CD4-positive, alpha-beta memory T cell (primary cell): Measurements from ENCODE around the gene NIN. TPM values are rescaled to one million over a fixed set of nuclear protein-coding genes. Genes with fewer than 3 reads are reported as not detected.
A peak's percentile ranks its signal among the peaks of the same experiment; 100 is the strongest.

Source experiments
- CTCF ChIA-PET: fragments of 350-600 bp; sonication (Branson Sonifier 250); formaldehyde crosslinking; loops from one replicate; lab custom pipeline; 2021; ENCODE audit warnings: inconsistent platforms; ENCODE audit not compliant: partially characterized antibody; lab: Charles Lee
- POLR2A ChIA-PET: fragments of 350-600 bp; sonication (Branson Sonifier 250); formaldehyde crosslinking; loops from one replicate; lab custom pipeline; 2021; ENCODE audit not compliant: partially characterized antibody; lab: Charles Lee
- DNase-seq, 5 donors: peaks; one replicate each; pipeline versions ENCODE4 v3.0.0 to v3.0.0-alpha.2; 2020 to 2022; ENCODE audit warnings: mixed read lengths in 1 of 5
- H3K27ac ChIP-seq: one replicate; pipeline ENCODE4 v1.7.0; 2013; ENCODE audit warnings: low read depth, low read length
- H3K27me3 ChIP-seq: 2 replicates; pipeline ENCODE4 v1.7.0; 2013; ENCODE audit warnings: mild to moderate bottlenecking, low read length, moderate library complexity; ENCODE audit not compliant: insufficient read depth
- H3K36me3 ChIP-seq: 2 replicates; pipeline ENCODE4 v1.7.0; 2013; ENCODE audit warnings: mild to moderate bottlenecking, low read length, moderate library complexity; ENCODE audit not compliant: insufficient read depth
- H3K4me1 ChIP-seq: 2 replicates; pipeline ENCODE4 v1.7.0; 2013; ENCODE audit warnings: mild to moderate bottlenecking, low read length, moderate library complexity; ENCODE audit not compliant: insufficient read depth
- H3K4me3 ChIP-seq, 2 donors: one replicate each; pipeline ENCODE4 v1.7.0; 2013; ENCODE audit warnings: low read length in 2 of 2, mild to moderate bottlenecking in 1 of 2
- H3K9me3 ChIP-seq, 2 donors: one replicate each; pipeline ENCODE4 v1.7.0; 2013; ENCODE audit warnings: low read length in 2 of 2, control low read depth in 1 of 2; ENCODE audit not compliant: control insufficient read depth in 1 of 2
- H3K27ac Mint-ChIP-seq, 7 donors: one replicate each; pipeline ENCODE4 v1.8.0; 2020 to 2021; ENCODE audit warnings: mixed read lengths in 7 of 7, mild to moderate bottlenecking in 6 of 7, inconsistent platforms in 3 of 7, moderate library complexity in 3 of 7
- H3K27me3 Mint-ChIP-seq, 2 donors: one replicate each; pipeline ENCODE4 v1.8.0; 2020 to 2021; ENCODE audit warnings: mixed read lengths in 2 of 2
- H3K36me3 Mint-ChIP-seq, 2 donors: one replicate each; pipeline ENCODE4 v1.8.0; 2020 to 2021; ENCODE audit warnings: mixed read lengths in 2 of 2, inconsistent platforms in 1 of 2, mild to moderate bottlenecking in 1 of 2
- H3K4me1 Mint-ChIP-seq, 4 donors: one replicate each; pipeline ENCODE4 v1.8.0; 2020 to 2021; ENCODE audit warnings: mixed read lengths in 4 of 4, mild to moderate bottlenecking in 1 of 4
- H3K4me3 Mint-ChIP-seq, 8 donors: one replicate each; pipeline ENCODE4 v1.8.0; 2020 to 2021; ENCODE audit warnings: mixed read lengths in 8 of 8, mild to moderate bottlenecking in 7 of 8, moderate library complexity in 6 of 8, inconsistent platforms in 3 of 8
- H3K9me3 Mint-ChIP-seq, 8 donors: one replicate each; pipeline ENCODE4 v1.8.0; 2020 to 2021; ENCODE audit warnings: mixed read lengths in 8 of 8, mild to moderate bottlenecking in 5 of 8, inconsistent platforms in 3 of 8, moderate library complexity in 1 of 8
- intact Hi-C: fragments of 100-400 bp; cut with micrococcal nuclease; formaldehyde crosslinking; loops from one replicate; pipeline ENCODE4 v1.15.1; 2023
- polyA plus RNA-seq, 2 donors: library from polyadenylated mRNA; unstranded; fragments of 300-500 nt; fragmentation: Illumina TruSeq; gene quantifications; one replicate each; pipeline ENCODE4 v1.2.3, GENCODE V29; 2021
- total RNA-seq, 2 experiments: library from RNA; stranded (reverse); gene quantifications; one replicate each; pipeline ENCODE4 v1.2.3, GENCODE V29; 2021

Gene NIN
- total and polyA plus RNA-seq, 4 experiments from 2014 or later, result 8.5 to 102 (median 74.9) TPM

DNA sequence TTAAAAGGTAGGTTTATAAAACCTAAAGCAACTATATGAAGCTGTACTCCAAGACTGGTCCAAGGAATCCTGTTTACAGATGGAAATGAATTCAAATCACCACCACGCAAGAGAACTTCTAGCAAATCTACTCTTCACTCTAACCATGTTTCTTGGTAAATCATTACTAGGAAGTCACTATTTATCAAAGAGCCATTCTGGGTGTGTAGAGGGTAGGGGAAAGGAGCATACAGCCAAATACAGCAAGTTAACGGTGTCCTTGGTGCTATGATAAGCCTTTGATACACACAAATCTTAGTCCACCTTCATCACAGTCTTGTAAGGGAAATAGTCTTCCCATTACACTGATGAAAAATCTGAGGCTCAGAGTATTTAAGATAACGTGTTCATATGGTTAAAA lies 16.8 kb downstream of the NIN start:
- Histone ChIP-seq H3K27me3 (no peaks in the 10 kb centered on the region), H3K36me3 (no peaks in the 10 kb centered on the region), H3K27ac (no peak overlapping the region), H3K4me3 (no peak overlapping the region), H3K9me3 (no peaks in the 10 kb centered on the region), H3K4me1 (peaks cover 43% of the 10 kb centered on the region)
- DNase-seq, result no peak
- peak overlapping the region in 6 of 8 donors; percentile 7 to 59 (median 35) for H3K4me3 Mint-ChIP-seq
- intact Hi-C loops, result no loop called here
- peaks cover 22 to 32% of the 10 kb centered on the region in 2 donors for H3K36me3 Mint-ChIP-seq
- H3K27me3 Mint-ChIP-seq, result no peaks in the 10 kb centered on the region
- H3K9me3 Mint-ChIP-seq, result peaks cover 0 to 5% (median 0%) of the 10 kb centered on the region in 8 donors
- CTCF ChIA-PET, result interaction anchor here (1.3 to 3.4 kb wide), 3 partner anchors 15 to 45 kb away, joined by 3 to 21 read pairs (median 6); no protein-coding TSS in a partner anchor
- POLR2A ChIA-PET, result interaction anchor here (1.6 to 7.4 kb wide), 2 partner anchors 16 to 21 kb away, joined by 4 to 53 read pairs; partner anchors contain the start of gene NIN
- peak overlapping the region; percentile 3 to 85 (median 58) for H3K27ac Mint-ChIP-seq
- H3K4me1 Mint-ChIP-seq, result peaks cover 43 to 67% (median 56%) of the 10 kb centered on the region in 4 donors

GRCh38 chr14:50813544-50813863 lies 17.5 kb downstream of the NIN start:
- H3K4me3 ChIP-seq, result no peak overlapping the region
- H3K36me3 Mint-ChIP-seq, result peaks cover 20 to 29% of the 10 kb centered on the region in 2 donors
- H3K4me1 Mint-ChIP-seq, result peaks cover 40 to 69% (median 53%) of the 10 kb centered on the region in 4 donors
- ChIA-PET POLR2A (interaction anchor here (1.0 to 7.4 kb wide), 4 partner anchors 11 to 27 kb away, joined by 4 to 53 read pairs (median 7); partner anchors contain the start of gene NIN), CTCF (interaction anchor here (1.3 to 3.4 kb wide), 3 partner anchors 16 to 46 kb away, joined by 3 to 21 read pairs (median 6); no protein-coding TSS in a partner anchor)
- H3K27ac ChIP-seq, result no peak overlapping the region
- peaks cover 37% of the 10 kb centered on the region for H3K4me1 ChIP-seq
- H3K9me3 ChIP-seq, result no peaks in the 10 kb centered on the region
- peaks cover 0 to 5% (median 0%) of the 10 kb centered on the region in 8 donors for H3K9me3 Mint-ChIP-seq
- DNase-seq, result peak; percentile 50 to 64 (median 58)
- no peaks in the 10 kb centered on the region for H3K27me3 Mint-ChIP-seq
- H3K27ac Mint-ChIP-seq, result peak overlapping the region; percentile 70 to 95 (median 86)
- H3K4me3 Mint-ChIP-seq, result peak overlapping the region; percentile 77 to 92 (median 86)
- intact Hi-C loops, result loop anchor here (1.0 to 2.0 kb wide), 3 partner anchors 8 to 29 kb away; no protein-coding TSS in a partner anchor
- H3K27me3 ChIP-seq, result no peaks in the 10 kb centered on the region
- no peaks in the 10 kb centered on the region for H3K36me3 ChIP-seq

DNA sequence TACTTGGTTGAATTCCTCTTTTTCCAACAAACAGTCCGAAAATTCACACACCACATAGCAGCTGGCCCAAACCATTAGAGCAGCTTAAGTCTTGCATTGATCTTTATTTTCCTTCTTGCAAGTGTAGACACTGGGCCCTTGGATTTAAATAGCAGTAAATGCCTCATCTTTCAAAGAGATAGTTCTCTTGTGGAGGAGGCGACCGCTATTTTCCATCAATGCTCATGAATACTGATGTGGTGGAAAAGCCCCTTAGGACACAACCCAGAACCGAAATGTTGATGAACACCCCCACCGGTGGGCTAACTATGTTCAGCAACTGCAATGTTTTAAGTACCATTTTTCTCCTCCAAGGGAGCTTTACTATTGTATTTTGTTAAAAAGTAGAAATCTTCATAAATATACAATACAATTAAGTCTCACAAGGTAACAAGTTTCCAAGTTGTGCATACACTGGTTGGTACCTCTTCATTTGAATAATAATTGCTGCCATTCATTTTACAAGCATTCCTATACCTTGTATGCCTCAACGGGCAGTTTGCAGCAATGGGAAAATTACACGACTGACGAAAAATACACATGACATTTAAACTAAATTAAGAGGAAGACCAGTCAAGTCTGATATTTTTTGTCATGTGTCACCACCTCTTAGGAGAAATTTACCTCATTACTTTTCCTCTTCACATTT lies 18.0 kb downstream of the NIN start:
- Mint-ChIP-seq H3K4me1 (peaks cover 37 to 67% (median 50%) of the 10 kb centered on the region in 4 donors), H3K36me3 (peaks cover 16 to 26% of the 10 kb centered on the region in 2 donors), H3K4me3 (peak overlapping the region; percentile 77 to 92 (median 86)), H3K27ac (peak overlapping the region; percentile 70 to 95 (median 86)), H3K27me3 (no peaks in the 10 kb centered on the region), H3K9me3 (peaks cover 0 to 5% (median 0%) of the 10 kb centered on the region in 8 donors)
- CTCF ChIA-PET, result interaction anchor here (1.0 to 3.4 kb wide), 5 partner anchors 9 to 47 kb away, joined by 3 to 21 read pairs (median 6); no protein-coding TSS in a partner anchor
- peaks cover 2% of the 10 kb centered on the region for H3K36me3 ChIP-seq
- H3K27me3 ChIP-seq, result no peaks in the 10 kb centered on the region
- no peak for DNase-seq
- peaks cover 38% of the 10 kb centered on the region for H3K4me1 ChIP-seq
- intact Hi-C loops, result loop anchor here (1.0 to 2.0 kb wide), 3 partner anchors 8 to 28 kb away; no protein-coding TSS in a partner anchor
- H3K4me3 ChIP-seq, result no peak overlapping the region
- H3K9me3 ChIP-seq, result no peaks in the 10 kb centered on the region
- POLR2A ChIA-PET, result interaction anchor here (1.0 to 7.4 kb wide), 6 partner anchors 9 to 27 kb away, joined by 3 to 53 read pairs (median 6); partner anchors contain the start of gene NIN
- no peak overlapping the region for H3K27ac ChIP-seq

DNA sequence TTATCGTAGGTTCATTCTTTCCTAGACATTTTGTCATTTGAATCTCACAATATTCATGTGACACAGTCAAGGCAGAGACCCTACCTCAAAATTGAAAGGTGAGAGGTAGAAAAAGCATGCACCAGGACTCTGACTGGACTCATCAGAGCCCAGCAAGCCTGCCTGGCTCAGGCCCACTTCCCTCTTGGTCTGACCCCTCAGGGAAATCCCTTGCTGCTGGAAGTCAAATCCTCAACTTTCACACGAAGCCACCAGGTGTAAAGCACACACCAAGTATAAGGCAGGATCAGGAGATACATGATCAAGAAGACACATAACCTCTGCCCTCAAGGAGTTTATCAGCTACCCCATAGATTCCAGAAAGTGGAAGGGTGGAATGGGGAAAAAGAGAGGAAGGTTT lies 18.8 kb downstream of the NIN start:
- ChIA-PET CTCF (interaction anchor here (1.0 to 3.4 kb wide), 5 partner anchors 10 to 47 kb away, joined by 3 to 21 read pairs (median 13); no protein-coding TSS in a partner anchor), POLR2A (interaction anchor here (1.2 to 7.4 kb wide), 5 partner anchors 9 to 20 kb away, joined by 3 to 53 read pairs (median 6); partner anchors contain the start of gene NIN)
- Mint-ChIP-seq H3K27me3 (no peaks in the 10 kb centered on the region), H3K27ac (peak overlapping the region in 6 of 7 donors; percentile 61 to 95 (median 82)), H3K4me3 (peak overlapping the region in 7 of 8 donors; percentile 31 to 92 (median 57)), H3K36me3 (peaks cover 21 to 33% of the 10 kb centered on the region in 2 donors), H3K9me3 (peaks cover 0 to 5% (median 0%) of the 10 kb centered on the region in 8 donors), H3K4me1 (peaks cover 40 to 74% (median 50%) of the 10 kb centered on the region in 4 donors)
- intact Hi-C loops, result loop anchor here (2.0 kb wide), 1 partner anchor 27 kb away; no protein-coding TSS in a partner anchor
- no peaks in the 10 kb centered on the region for H3K27me3 ChIP-seq
- H3K36me3 ChIP-seq, result peaks cover 7% of the 10 kb centered on the region
- no peak for DNase-seq
- H3K4me1 ChIP-seq, result peaks cover 40% of the 10 kb centered on the region
- H3K4me3 ChIP-seq, result no peak overlapping the region
- no peaks in the 10 kb centered on the region for H3K9me3 ChIP-seq
- no peak overlapping the region for H3K27ac ChIP-seq

GRCh38 chr14:50808053-50808452 lies 22.9 kb downstream of the NIN start:
- Mint-ChIP-seq H3K9me3 (no peaks in the 10 kb centered on the region), H3K27ac (peak overlapping the region in 3 of 7 donors; percentile 22 to 80 (median 66)), H3K36me3 (peaks cover 22 to 40% of the 10 kb centered on the region in 2 donors), H3K4me1 (peaks cover 17 to 50% (median 27%) of the 10 kb centered on the region in 4 donors), H3K27me3 (no peaks in the 10 kb centered on the region), H3K4me3 (no peak overlapping the region)
- no peaks in the 10 kb centered on the region for H3K9me3 ChIP-seq
- ChIA-PET CTCF (interaction anchor here (2.1 kb wide), 1 partner anchor 20 kb away, joined by 5 read pairs; no protein-coding TSS in a partner anchor), POLR2A (interaction anchor here (1.9 kb wide), 1 partner anchor 23 kb away, joined by 5 read pairs; the partner anchor contains the start of gene NIN)
- intact Hi-C loops, result no loop called here
- no peak for DNase-seq
- no peaks in the 10 kb centered on the region for H3K27me3 ChIP-seq
- H3K4me1 ChIP-seq, result peaks cover 24% of the 10 kb centered on the region
- H3K27ac ChIP-seq, result no peak overlapping the region
- peaks cover 17% of the 10 kb centered on the region for H3K36me3 ChIP-seq
- no peak overlapping the region for H3K4me3 ChIP-seq

DNA sequence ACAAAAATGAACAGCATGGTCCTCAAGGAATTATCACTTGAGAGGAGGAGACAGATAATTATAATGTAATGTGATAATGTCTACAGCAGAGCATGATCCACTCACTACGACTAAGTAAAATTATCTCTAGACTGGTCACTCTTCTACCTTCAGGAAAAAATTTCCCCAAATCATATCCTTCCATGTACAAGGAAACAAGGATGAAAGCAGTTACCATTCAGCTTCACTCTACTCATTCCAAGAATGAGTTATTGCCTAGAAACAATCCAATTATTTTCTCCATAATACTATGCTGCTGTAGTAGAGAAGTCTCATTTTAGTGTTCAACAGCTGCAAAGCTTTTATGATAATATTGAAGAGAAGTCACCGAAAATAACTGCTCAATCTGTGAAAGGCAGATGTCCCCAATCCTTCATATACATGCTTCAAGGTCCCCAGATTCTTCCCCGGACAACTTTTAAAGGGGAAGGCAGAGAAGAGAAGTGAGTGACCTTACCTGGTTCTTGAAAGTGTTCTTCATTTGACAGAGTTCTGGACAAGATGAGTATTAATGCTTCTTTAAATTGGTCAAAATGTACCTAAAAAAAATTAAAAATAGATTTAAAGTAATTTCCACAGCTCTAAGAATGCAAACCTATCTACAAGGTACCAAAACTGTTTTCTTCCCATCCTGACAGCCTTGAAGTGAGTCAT lies 24.6 kb downstream of the NIN start:
- CTCF ChIA-PET, result interaction anchor here (1.6 kb wide), 1 partner anchor 53 kb away, joined by 4 read pairs; no protein-coding TSS in a partner anchor
- POLR2A ChIA-PET, result no interaction called here
- H3K27me3 ChIP-seq, result no peaks in the 10 kb centered on the region
- intact Hi-C loops, result no loop called here
- Mint-ChIP-seq H3K4me1 (peaks cover 6 to 40% (median 22%) of the 10 kb centered on the region in 4 donors), H3K9me3 (no peaks in the 10 kb centered on the region), H3K27me3 (no peaks in the 10 kb centered on the region), H3K4me3 (no peak overlapping the region), H3K27ac (peak overlapping the region in 1 of 7 donors; percentile 24), H3K36me3 (peaks cover 22 to 48% of the 10 kb centered on the region in 2 donors)
- H3K4me3 ChIP-seq, result no peak overlapping the region
- no peak for DNase-seq
- no peaks in the 10 kb centered on the region for H3K9me3 ChIP-seq
- peaks cover 17% of the 10 kb centered on the region for H3K36me3 ChIP-seq
- no peak overlapping the region for H3K27ac ChIP-seq
- peaks cover 7% of the 10 kb centered on the region for H3K4me1 ChIP-seq
